K562 (cell line): ENCODE results near the gene BTBD2. TPM values are rescaled to one million over a fixed set of nuclear protein-coding genes. Genes with fewer than 3 reads are reported as not detected.
A peak's percentile ranks its signal among the peaks of the same experiment; 100 is the strongest.

Experiments
- ATAC-seq: fragments of 200-7000 bp; cut with Tn5 transposase; 3 replicates; pipeline ENCODE4 v1.9.1; 2020; ENCODE audit warnings: moderate library complexity
- BruUV-seq: library from RNA; stranded (reverse); fragments of 400-500 nt; replicated peaks from 2 replicates; lab custom pipeline; 2021; lab: Mats Ljungman, UMichigan
- CTCF ChIA-PET: fragments of 300-600 bp; formaldehyde crosslinking; extraction: SDS; loops from one replicate; lab custom pipeline; 2021; ENCODE audit warnings: low intra/inter-chr PET ratio; lab: Yijun Ruan, JAX
- POLR2A ChIA-PET: fragments of 300-600, 350-650 bp; sonication (Branson Sonifier 250); formaldehyde crosslinking; extraction: SDS; loops from one replicate; lab custom pipeline; 2021; ENCODE audit warnings: antibody characterized with exemption, inconsistent platforms; lab: Yijun Ruan, JAX
- DNase-seq, 4 experiments: peaks; one replicate each; pipeline versions ENCODE4 v3.0.0 to v3.0.0-alpha.2; 2011 to 2018; ENCODE audit warnings: low spot score in 3 of 4, mixed read lengths in 3 of 4; ENCODE audit errors: extremely low read depth in 1 of 4
- FAIRE-seq: peaks from 2 replicates; lab custom pipeline; 2011; peaks lifted over from hg19 to GRCh38; lab: Jason Lieb, UNC
- H2AFZ ChIP-seq: 2 replicates; pipeline ENCODE4 v1.6.0; 2011; ENCODE audit warnings: low read depth, low read length, control low read depth, inconsistent platforms
- H3K27ac ChIP-seq: fragments of 200-600 bp; 3 replicates; pipeline ENCODE4 v1.8.0; 2011; ENCODE audit warnings: low read depth, mild to moderate bottlenecking, control low read depth, inconsistent platforms, low read length, moderate library complexity, mixed read lengths; ENCODE audit errors: extremely low read depth
- H3K27me3 ChIP-seq, 2 experiments: fragments of 300-600 bp in 1 of 2; 2 replicates in 1 of 2; 3 replicates in 1 of 2; pipeline versions ENCODE4 v1.6.0 to v1.8.0; 2011; ENCODE audit warnings: inconsistent platforms in 2 of 2, low read length in 2 of 2, mild to moderate bottlenecking in 1 of 2, mixed read lengths in 1 of 2, moderate library complexity in 1 of 2; ENCODE audit not compliant: control insufficient read depth in 2 of 2, insufficient read depth in 2 of 2
- H3K36me3 ChIP-seq: fragments of 300-600 bp; 3 replicates; pipeline ENCODE4 v1.8.0; 2011; ENCODE audit warnings: mild to moderate bottlenecking, low read length, inconsistent platforms; ENCODE audit not compliant: control insufficient read depth, insufficient read depth
- H3K4me1 ChIP-seq, 2 experiments: fragments of 200-600 bp in 1 of 2; replicated peaks in 1 of 2; 2 replicates in 1 of 2; 3 replicates in 1 of 2; pipeline versions ENCODE4 v1.5.1 to v1.8.0; 2011; ENCODE audit warnings: inconsistent platforms in 2 of 2, low read length in 2 of 2, mild to moderate bottlenecking in 1 of 2, mixed read lengths in 1 of 2, moderate library complexity in 1 of 2; ENCODE audit not compliant: control insufficient read depth in 2 of 2, insufficient read depth in 2 of 2
- H3K4me2 ChIP-seq: 2 replicates; pipeline ENCODE4 v1.6.1; 2011; ENCODE audit warnings: low read length, control low read depth, inconsistent platforms, mixed read lengths; ENCODE audit not compliant: insufficient read depth
- H3K4me3 ChIP-seq: fragments of 200-600 bp; sonication (generic), shearing (Covaris generic); 2 replicates; pipeline ENCODE4 v1.5.1; 2016; ENCODE audit warnings: control low read depth, inconsistent platforms
- H3K79me2 ChIP-seq: fragments of 200-600 bp; 3 replicates; pipeline ENCODE4 v1.8.0; 2011; ENCODE audit warnings: low read length, inconsistent platforms; ENCODE audit not compliant: control insufficient read depth, insufficient read depth
- H3K9ac ChIP-seq, 2 experiments: 2 replicates each; pipeline versions ENCODE4 v1.6.0 to v1.6.1; 2011; ENCODE audit warnings: low read depth in 2 of 2, low read length in 2 of 2, control low read depth in 1 of 2, inconsistent platforms in 1 of 2, mild to moderate bottlenecking in 1 of 2, mixed read lengths in 1 of 2; ENCODE audit not compliant: insufficient read depth in 1 of 2
- H3K9me1 ChIP-seq: one replicate; pipeline ENCODE4 v1.6.0; 2011; ENCODE audit warnings: inconsistent platforms, mild to moderate bottlenecking, low read length, moderate library complexity; ENCODE audit not compliant: control insufficient read depth, insufficient read depth
- H3K9me3 ChIP-seq: replicated peaks from 2 replicates; pipeline ENCODE4 v1.5.1; 2011; ENCODE audit warnings: low read depth, low read length, inconsistent platforms; ENCODE audit not compliant: control insufficient read depth, insufficient read depth
- H4K20me1 ChIP-seq: replicated peaks from 2 replicates; pipeline ENCODE4 v1.6.1; 2011; ENCODE audit warnings: low read length, inconsistent platforms, mixed read lengths; ENCODE audit not compliant: control insufficient read depth, insufficient read depth
- ETV5 ChIP-seq: sonication (generic); formaldehyde crosslinking; IDR thresholded peaks from 2 replicates; pipeline ENCODE4 v1.4.0; 2020; ENCODE audit warnings: low read depth, mild to moderate bottlenecking, missing genetic modification reagents
- GTF2E2 ChIP-seq: fragments of 200-800 bp; sonication (Bioruptor generic); IDR thresholded peaks from 2 replicates; pipeline ENCODE4 v1.6.1; 2016; ENCODE audit warnings: missing genetic modification characterization, missing compliant biosample characterization
- GTF3C2 ChIP-seq: IDR thresholded peaks from 3 replicates; pipeline ENCODE4 v1.6.1; 2011; ENCODE audit warnings: borderline replicate concordance, mild to moderate bottlenecking, moderate library complexity; ENCODE audit not compliant: insufficient read length; ENCODE audit errors: extremely low read depth
- L3MBTL2 ChIP-seq: fragments of 450-650 bp; IDR thresholded peaks from 2 replicates; pipeline ENCODE4 v1.6.1; 2016; ENCODE audit warnings: mild to moderate bottlenecking, moderate library complexity
- POLR2AphosphoS2 ChIP-seq: IDR thresholded peaks from 2 replicates; pipeline ENCODE4 v1.6.1; 2012; ENCODE audit warnings: low read length, improper control_type of control experiment
- RBM22 ChIP-seq: fragments of 200-400 bp; formaldehyde crosslinking; IDR thresholded peaks from 2 replicates; pipeline ENCODE4 v1.6.1; 2018; ENCODE audit warnings: low read length, low read depth; ENCODE audit not compliant: poor library complexity, severe bottlenecking
- SIN3B ChIP-seq: fragments of 450-650 bp; IDR thresholded peaks from 2 replicates; pipeline ENCODE4 v1.6.1; 2017; ENCODE audit warnings: low read depth, mild to moderate bottlenecking, moderate library complexity
- TBP ChIP-seq: optimal IDR thresholded peaks from 2 replicates; pipeline ENCODE3; 2011; ENCODE audit warnings: low read depth, low read length, improper control_type of control experiment
- ZBTB34 ChIP-seq: fragments of 250-450 bp; sonication (Bioruptor Pico); IDR thresholded peaks from 2 replicates; pipeline ENCODE4 v1.8.0; 2021; ENCODE audit warnings: mild to moderate bottlenecking, moderate library complexity
- ZFX ChIP-seq: sonication (generic); formaldehyde crosslinking; IDR thresholded peaks from 2 replicates; pipeline ENCODE4 v1.8.0; 2022; ENCODE audit warnings: mild to moderate bottlenecking, missing genetic modification reagents, moderate library complexity
- ZSCAN32 ChIP-seq: fragments of 450-650 bp; formaldehyde crosslinking; IDR thresholded peaks from 2 replicates; pipeline ENCODE4 v1.4.0; 2020; ENCODE audit warnings: mild to moderate bottlenecking, moderate library complexity
- WGBS: fragments of 100-300 bp; shearing (Covaris generic); methylation state at CpG from one replicate; pipeline ENCODE4 v1.1.6; 2016; ENCODE audit warnings: low coverage, mixed read lengths; ENCODE audit not compliant: insufficient coverage; ENCODE audit errors: missing lambda C conversion rate; 5-methylcytosine and 5-hydroxymethylcytosine counted together
- in situ Hi-C: fragments of 300-500 bp; cut with MboI; formaldehyde crosslinking; loops from 4 replicates; pipeline ENCODE4 v1.15.0; 2018; ENCODE audit warnings: inconsistent platforms, mixed read lengths
- intact Hi-C: fragments of 100-400 bp; cut with micrococcal nuclease; formaldehyde crosslinking; loops from 2 replicates; pipeline ENCODE4 v1.14.2; 2022
- polyA plus RNA-seq, 8 experiments: library from polyadenylated mRNA; depleted of rRNA in 4 of 8; stranded (reverse) in 5 of 8; unstranded in 3 of 8; fragments of >200 nt; fragmentation: Nextera tagmentation in 2 of 8; fragmentation: Illumina TruSeq in 1 of 8; extraction: Ambion mirVana in 2 of 8; extraction: Trizol in 1 of 8; gene quantifications; 2 replicates each; pipeline versions ENCODE4 v1.2.1 to v1.2.3, GENCODE V29; 2011 to 2014; ENCODE audit warnings: inconsistent platforms in 1 of 8, missing spikeins in 1 of 8
- total RNA-seq, 7 experiments: library from RNA; depleted of rRNA in 6 of 7; stranded (reverse); fragments of >200 nt in 6 of 7; fragmentation: Illumina TruSeq in 2 of 7; extraction: Trizol in 2 of 7; gene quantifications; 2 replicates each; pipeline versions ENCODE4 v1.2.1 to v1.2.3, GENCODE V29; 2011 to 2021; ENCODE audit warnings: low replicate concordance in 1 of 7
- TF ChIP-seq, protein P1 (sequence below): sonication (generic); formaldehyde crosslinking; IDR thresholded peaks from 2 replicates; pipeline ENCODE4 v1.8.0; 2022; ENCODE audit warnings: mild to moderate bottlenecking, missing genetic modification reagents

The BTBD2 gene
- total and polyA plus RNA-seq, 9 of the 15 experiments (the other 6 are each of a cell fraction or from before 2014, with no cell fraction given): 0.10 to 15.6 (median 6.9) TPM

DNA sequence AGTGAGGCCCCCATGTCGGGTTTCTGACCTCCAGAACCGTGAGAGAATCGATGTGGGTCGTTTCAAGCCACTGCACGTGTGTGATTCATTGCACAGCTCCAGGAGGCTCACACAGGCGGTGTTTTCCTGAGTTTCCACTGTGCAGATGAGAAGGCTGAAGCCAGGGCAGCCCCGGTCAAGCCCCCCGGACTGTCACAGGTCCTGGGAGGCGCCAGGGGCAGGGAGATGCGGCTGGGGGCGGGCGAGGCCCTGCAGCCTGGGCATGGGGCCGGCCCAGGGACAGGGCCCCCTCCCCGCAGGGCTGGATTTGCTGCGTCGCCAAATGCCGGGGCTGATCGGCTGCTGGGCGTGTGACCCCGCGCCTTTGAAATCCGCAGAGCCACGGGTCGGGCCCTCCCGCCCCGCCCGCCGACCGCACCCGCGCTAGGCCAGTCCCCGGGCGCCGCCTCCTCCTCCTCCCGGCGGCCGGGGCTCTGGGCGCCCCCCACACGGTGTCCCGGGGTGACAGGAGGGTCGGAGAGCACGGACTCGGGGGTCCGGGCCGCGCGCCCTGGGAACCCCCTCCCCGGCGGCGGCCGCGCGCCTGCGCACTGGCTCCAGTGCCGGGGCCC, 45.5 kb upstream of the BTBD2 start:
- Histone ChIP-seq H3K9me3 (no peaks in the 10 kb centered on the region), H3K4me1 (peaks cover 47 to 82% of the 10 kb centered on the region in 2 experiments), H3K79me2 (peaks cover 9% of the 10 kb centered on the region; the same call in 2 of the 3 replicates), H2AFZ (peak overlapping the region; percentile 69; the same call in 1 of the 2 replicates), H3K9ac (peak overlapping the region; percentile 97 to 98), H3K27me3 (no peaks in the 10 kb centered on the region), H4K20me1 (no peaks in the 10 kb centered on the region), H3K4me3 (peak overlapping the region; percentile 76), H3K36me3 (no peaks in the 10 kb centered on the region), H3K27ac (peak overlapping the region; percentile 100), H3K4me2 (peak overlapping the region; percentile 95), H3K9me1 (no peaks in the 10 kb centered on the region)
- DNase-seq (peak in 1 of 4 experiments; percentile 88), FAIRE-seq (peak; percentile 70), ATAC-seq (peak; percentile 58)
- in situ Hi-C loops (no loop called here), intact Hi-C loops (loop anchor here (5.0 kb wide), 1 partner anchor 134 kb away; no protein-coding TSS in a partner anchor)
- under 1% methylated on average over 38 of the region's 55 CpGs for WGBS
- POLR2A ChIA-PET: interaction anchor here (0.6 to 6.8 kb wide), 12 partner anchors 9 to 1107 kb away, joined by 3 to 72 read pairs (median 3); partner anchors contain the start of genes MKNK2 and MOB3A
- BruUV-seq: TSS peak; percentile 80
- CTCF ChIA-PET: interaction anchor here (0.7 to 1.2 kb wide), 2 partner anchors 10 to 41 kb away, joined by 4 read pairs; no protein-coding TSS in a partner anchor
- no peak for TF ChIP-seq POLR2AphosphoS2
- no peak for TF ChIP-seq ZBTB34 (CRISPR knock-in tag)
- peak; percentile 55; the same call in 1 of the 2 replicates for TF ChIP-seq SIN3B
- TF ChIP-seq GTF2E2 (tag): no peak
- peak; percentile 60 for TF ChIP-seq ZFX (CRISPR knock-in tag)
- no peak for TF ChIP-seq ETV5 (CRISPR knock-in tag)
- no peak for TF ChIP-seq GTF3C2
- TF ChIP-seq L3MBTL2: peak; percentile 86
- TF ChIP-seq TBP: peak; percentile 45
- no peak for TF ChIP-seq ZSCAN32 (CRISPR knock-in tag)
- TF ChIP-seq RBM22: no peak
- TF ChIP-seq, protein P1, sequence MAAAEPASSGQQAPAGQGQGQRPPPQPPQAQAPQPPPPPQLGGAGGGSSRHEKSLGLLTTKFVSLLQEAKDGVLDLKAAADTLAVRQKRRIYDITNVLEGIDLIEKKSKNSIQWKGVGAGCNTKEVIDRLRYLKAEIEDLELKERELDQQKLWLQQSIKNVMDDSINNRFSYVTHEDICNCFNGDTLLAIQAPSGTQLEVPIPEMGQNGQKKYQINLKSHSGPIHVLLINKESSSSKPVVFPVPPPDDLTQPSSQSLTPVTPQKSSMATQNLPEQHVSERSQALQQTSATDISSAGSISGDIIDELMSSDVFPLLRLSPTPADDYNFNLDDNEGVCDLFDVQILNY: 0 out of 2 replicates have a peak, but pooled peaks have one; percentile 40
